CMK (cell line): ENCODE results near the gene SHROOM3.

Experiments
- DNase-seq: peaks from one replicate; pipeline ENCODE4 v3.0.0-alpha.2; 2010; ENCODE audit warnings: low read depth

SHROOM3 gene

DNA sequence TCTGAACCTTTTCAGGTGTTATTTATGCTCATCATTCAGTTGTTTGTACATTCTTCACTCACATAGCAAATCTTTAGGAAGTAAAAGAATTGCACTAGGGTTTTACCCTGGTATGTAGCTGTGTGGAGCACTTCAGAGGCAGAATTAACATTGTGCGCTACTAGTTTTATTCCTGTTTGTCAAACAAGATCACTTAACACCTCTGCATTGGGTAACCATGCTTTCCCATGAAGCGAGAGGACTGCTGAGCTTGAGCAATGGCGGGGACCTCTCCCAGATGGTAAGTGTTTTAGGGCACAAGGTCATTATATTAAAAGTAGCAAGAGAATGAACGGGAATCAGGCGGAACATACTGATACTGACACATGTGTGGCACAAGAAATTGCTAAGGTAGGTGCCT lies 59.2 kb downstream of the SHROOM3 start:
- DNase-seq: no peak

DNA sequence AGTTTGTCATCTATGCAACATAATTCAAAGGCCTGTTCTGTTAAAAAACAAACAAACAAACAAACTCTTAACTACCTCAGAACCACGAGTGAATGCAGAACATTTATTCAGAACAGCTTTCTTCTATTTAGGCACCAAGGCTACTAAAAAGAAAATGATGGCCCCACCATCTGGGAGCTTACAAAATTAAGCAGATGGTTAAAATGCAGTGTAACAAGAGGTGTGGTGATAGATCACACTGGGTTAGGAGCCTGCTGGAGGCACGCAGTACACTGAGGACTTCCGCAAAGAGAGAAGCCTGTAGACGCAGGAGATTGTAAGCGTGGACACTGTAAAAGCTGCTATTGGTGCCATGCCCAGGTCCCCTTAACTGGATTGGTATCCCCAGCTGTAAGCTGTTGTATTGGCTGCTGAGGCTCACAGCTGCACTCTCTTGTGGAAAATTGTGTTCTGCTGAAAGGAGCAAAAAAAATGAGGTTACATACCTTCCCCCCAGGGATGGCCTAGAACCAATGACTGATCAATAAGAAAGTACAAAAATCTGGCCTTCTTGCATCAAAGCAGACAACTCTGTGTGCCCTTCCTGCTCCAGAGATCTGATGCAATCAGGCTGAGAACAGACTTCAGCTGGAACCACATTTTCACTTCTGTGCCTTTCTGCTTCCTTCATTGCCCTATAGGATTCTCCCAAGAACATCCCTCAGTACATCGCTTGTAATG lies 60.0 kb downstream of the SHROOM3 start:
- no peak for DNase-seq

DNA sequence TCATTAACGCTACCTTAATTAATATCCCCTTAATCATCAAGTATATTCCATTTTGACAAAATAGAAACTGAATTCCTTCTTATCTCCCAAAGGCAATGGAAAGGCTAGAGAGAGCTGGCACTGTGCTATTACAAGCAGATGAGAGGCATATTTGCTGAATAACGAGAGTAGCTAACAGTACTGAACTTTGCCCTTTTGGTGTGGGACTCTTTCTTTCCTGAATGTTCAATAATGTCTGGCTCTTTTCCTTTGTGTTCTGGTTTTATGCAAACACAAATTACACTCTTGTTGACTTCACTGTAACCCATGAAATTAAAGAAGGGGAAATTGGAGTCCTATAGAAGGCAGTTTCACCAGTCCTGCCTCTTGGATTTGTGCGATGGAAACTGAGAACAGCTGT lies 63.5 kb downstream of the SHROOM3 start:
- DNase-seq: no peak

DNA sequence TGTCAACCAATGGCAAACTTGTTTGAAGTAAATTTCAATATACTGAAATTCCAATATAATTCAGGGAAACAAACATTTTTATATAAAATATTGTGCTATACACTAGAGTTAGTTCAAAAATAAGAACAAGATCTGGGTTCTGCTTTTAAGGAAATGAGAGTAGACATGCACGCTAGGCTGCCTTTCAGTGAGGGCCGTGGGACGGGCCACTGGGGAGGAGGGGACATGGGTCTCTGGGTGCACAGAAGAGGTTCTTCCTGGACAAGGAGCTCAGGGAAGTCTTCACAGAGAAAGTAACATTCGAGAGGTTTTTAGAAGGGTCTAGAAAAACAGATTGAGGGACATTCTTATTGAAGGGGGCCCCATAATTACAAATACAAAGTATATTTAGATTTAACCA lies 64.4 kb downstream of the SHROOM3 start:
- DNase-seq: no peak

DNA sequence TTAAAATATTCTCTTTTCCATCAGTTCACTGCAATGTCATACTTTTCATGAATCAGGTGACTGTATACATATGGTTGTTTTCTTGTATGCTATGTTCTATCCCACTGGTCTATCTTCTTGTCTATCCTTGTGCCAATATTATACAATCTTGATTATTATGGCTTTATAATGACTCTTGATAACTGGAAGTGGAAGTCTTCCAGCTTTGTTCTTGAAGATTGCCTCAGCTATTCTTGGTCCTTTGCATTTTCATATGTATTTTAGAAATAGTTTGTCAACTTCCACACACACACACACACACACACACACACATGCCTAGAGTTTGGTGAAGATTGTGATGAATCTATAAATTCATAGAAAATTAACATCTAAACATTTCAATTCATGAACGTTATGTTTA lies 67.9 kb downstream of the SHROOM3 start:
- no peak for DNase-seq

- no peak for DNase-seq
Measured at GRCh38 chr4:76504613-76505465, 69.8 kb downstream of the SHROOM3 start.

DNA sequence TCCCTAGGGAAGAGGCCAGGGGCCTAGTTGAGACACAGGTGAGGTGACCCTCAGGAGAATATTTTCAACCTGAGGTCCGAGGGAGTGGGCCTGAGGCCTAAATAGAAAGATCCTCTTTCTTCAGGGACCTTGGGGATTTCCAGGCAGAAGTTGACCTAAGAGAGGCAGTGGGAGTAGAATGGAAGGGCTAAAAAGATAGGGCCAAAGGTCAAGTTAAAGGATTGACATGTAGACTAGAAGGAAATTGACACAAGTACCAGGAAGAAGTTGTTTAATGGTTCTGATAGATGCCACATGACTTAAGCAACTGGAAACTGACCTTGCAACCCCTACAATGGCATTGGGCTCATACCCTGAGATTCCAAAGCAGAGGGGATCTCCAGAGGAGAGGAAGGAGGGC lies 76.9 kb downstream of the SHROOM3 start:
- no peak for DNase-seq

DNA sequence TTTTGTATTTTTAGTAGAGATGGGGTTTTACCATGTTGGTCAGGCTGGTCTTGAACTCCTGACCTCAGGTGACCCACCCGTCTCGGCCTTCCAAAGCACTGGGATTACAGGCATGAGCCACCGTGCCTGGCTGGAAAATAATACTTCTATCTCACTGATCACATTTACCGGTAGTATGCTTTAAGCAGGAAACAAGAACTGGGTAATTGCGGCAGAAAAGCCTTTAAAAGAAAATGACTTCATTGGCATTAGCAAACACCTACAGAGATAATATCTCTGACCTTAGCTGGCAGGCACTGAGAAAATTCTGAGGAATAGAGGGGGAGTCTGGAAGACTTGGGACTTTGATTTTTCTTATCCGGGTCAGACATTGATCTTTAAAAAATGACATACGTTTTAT lies 78.5 kb downstream of the SHROOM3 start:
- no peak for DNase-seq

DNA sequence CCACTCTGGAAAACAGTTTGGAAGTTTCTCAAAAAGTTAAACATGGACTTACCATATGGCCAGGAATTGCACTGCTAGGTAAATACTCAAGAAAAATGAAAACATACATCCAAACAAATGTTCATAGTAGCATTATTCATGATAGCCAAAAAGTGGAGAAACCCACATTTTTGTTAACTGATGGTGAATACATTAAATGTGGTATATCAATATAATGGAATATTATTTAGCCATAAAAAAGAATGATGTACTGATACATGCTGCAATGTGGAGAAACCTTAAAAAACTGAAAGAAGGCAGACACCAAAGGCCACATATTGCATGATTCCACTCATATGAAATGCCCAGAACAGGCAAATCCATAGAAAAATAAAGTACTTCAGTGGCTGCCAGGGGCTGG lies 79.1 kb downstream of the SHROOM3 start:
- no peak for DNase-seq

GRCh38 chr4:76515975-76516843 lies 81.2 kb downstream of the SHROOM3 start:
- no peak for DNase-seq

GRCh38 chr4:76518241-76518640 lies 83.2 kb downstream of the SHROOM3 start:
- no peak for DNase-seq

GRCh38 chr4:76523593-76523992 lies 88.6 kb downstream of the SHROOM3 start:
- DNase-seq: no peak

GRCh38 chr4:76525751-76526150 lies 90.7 kb downstream of the SHROOM3 start:
- DNase-seq: no peak

DNA sequence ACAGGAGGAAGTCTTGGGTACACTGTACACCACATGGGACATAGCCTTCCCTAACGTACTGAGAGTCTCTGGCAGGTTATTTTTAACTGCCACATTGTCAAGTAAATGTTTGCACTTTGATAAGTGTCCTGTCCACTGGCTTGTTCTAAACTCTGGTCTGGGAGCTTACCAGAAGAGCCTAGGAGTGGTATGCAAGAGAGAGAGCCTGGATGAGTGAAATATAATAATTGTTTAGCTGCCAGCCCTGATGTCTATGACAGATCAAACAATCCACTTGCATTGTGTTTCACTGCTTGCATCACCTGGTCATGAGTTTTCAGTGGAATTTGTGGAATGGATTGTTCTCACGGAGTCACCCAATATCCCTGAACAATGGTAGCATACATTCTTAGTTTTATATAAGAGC lies 91.6 kb downstream of the SHROOM3 start:
- no peak for DNase-seq

DNA sequence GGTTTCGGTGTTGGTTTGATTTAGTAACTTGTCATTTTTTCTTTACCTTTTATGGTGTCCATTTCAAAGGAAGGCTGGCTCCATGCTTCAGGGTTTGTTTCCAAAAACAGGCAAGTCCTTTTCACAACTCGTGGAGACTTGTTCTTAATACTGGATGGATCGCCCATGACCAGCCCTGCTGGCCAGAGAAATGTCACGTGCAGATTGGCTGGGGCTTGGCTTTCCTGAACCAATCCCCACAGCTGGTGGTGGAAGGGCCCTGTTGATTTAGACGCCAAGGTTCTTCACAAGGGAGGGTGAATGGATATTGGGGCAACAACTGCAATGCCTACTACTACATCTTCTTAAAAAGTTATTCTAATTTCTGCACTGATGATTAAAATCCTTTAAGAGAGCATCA lies 92.6 kb downstream of the SHROOM3 start:
- no peak for DNase-seq

- DNase-seq: no peak
Measured at GRCh38 chr4:76531597-76531996, 96.6 kb downstream of the SHROOM3 start.

DNA sequence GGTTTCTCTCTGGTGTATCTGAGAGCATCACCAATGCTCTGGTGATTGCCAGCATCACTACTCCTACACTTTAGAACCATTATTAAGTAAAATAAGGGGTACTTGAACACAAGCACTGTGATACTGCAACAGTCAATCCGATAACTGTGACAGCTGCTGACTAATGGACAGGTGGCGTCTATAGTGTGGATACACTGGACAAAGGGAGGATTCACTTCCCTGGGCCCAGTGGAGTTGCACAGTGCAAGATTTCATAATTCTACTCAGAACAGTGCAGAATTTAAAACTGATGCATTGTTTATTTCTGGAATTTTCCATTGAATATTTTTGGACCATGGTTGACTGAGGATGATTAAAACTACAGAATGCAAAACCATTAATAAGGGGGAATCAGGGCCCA lies 97.8 kb downstream of the SHROOM3 start:
- DNase-seq: no peak

DNA sequence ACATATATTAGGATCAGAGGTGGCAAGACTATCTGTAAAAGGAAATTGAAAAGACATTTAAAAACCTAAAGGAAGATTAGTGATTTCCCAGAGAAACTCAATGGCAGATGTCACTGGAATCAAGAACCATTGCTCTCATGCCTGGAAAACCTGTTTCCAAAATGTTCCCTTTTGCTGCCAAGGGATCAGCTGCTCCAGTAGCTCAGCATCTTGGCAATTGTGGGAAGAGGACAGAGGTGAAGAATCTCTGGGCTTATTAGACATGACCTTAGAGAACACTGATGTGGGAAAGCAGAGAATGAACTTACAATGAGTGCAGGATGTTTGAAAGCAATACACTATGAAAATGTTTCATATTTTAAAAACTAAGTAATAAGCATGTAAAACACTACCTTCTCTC lies 98.3 kb downstream of the SHROOM3 start:
- DNase-seq: no peak

DNA sequence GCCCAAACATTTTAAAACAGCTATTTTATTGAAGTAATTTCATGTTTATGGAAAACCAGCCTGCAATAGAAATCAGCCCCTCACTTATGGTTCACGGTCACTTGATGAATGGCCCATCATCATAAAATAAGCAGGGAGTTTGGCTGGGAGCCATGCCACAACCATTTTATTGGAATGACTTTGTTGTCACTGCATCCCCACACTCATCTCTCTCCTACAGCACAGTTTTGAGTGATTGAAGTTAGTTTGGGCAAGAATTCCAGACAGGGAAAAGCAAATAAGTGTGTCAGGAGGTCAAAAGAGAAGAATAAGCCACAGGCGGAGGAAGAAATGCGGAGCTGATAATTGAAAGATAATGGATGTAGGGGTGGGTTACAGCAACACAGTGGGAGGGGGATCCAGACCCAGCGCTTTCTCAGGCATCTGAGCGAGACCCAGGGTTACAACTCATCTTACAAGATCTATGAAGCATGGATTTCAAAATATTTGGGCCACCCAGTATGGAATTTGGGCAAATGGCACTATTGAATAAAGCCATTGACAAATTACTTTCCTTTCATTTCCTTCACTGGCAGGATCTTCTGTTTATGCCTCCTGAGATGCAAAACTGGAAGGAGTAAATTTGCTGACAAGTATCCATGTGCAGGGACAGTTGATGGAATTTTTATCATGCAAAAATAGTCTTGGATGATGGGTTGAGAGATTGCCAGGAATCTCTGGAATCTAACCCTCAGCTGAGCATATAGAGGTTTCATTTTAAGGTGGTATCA lies 100.8 kb downstream of the SHROOM3 start:
- no peak for DNase-seq

- DNase-seq: no peak
Measured at GRCh38 chr4:76536373-76536689, 101.3 kb downstream of the SHROOM3 start.

DNA sequence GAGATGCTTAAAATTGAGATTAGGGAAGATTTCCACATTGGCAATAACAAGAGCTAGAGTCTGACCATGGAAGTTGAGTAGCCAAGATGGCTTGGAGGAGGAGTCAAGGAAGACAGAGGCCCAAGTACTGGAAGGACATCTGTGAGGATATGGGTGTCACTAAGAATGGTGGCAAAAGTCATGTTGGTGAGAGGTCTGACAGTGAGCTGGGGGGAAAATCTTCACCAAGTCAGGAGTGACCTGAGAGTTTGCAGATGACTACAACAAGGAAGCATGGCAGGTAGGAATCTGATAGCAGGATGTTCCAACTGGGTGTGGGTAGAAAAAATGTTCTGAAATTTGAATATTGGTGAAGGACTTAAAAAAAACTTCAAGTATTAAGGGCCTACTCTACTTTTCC lies 103.3 kb downstream of the SHROOM3 start:
- no peak for DNase-seq

DNA sequence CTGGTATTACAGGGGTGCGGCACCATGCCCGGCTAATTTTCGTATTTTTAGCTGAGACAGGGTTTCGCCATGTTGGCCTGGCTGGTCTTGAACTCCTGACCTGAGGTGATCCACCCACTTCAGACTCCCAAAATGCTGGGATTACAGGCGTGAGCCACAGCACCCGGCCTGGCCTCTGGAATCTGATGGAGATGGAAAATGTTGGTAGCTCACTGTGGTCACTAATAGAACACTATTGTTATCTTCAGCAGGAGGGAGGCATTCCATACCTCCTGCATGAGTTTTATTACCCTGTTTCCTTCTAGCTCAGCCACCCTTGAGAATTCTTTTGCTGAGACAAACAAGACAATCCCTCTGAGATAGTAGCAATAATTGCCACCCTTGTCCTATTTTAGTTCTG lies 105.0 kb downstream of the SHROOM3 start:
- no peak for DNase-seq
